RKO (cell line): ENCODE results near the gene CFAP99.
"Not testable (repeated sequence)": the region's sequence is repeated elsewhere in the genome, so short reads cannot be mapped to it uniquely, and the experiment has no call there.

ENCODE experiments used
- DNase-seq: peaks from one replicate; pipeline ENCODE4 v3.0.0-alpha.2; 2016; ENCODE audit warnings: low spot score

The CFAP99 gene

GRCh38 chr4:2428496-2429213, 9.9 kb downstream of the CFAP99 start:
- no peak for DNase-seq

- DNase-seq = not testable (repeated sequence)
Observed at GRCh38 chr4:2429945-2430757, 11.4 kb downstream of the CFAP99 start.

GRCh38 chr4:2432004-2432403, 13.2 kb downstream of the CFAP99 start:
- no peak for DNase-seq

GRCh38 chr4:2432991-2433530, 14.3 kb downstream of the CFAP99 start:
- DNase-seq = peak; percentile 44

GRCh38 chr4:2433609-2434350, 15.0 kb downstream of the CFAP99 start:
- no peak for DNase-seq

- DNase-seq = no peak
Observed at GRCh38 chr4:2434420-2434819, 15.7 kb downstream of the CFAP99 start.

GRCh38 chr4:2436301-2436700, 17.5 kb downstream of the CFAP99 start:
- no peak for DNase-seq

GRCh38 chr4:2436761-2437474, 18.2 kb downstream of the CFAP99 start:
- no peak for DNase-seq

GRCh38 chr4:2437475-2438215, 18.9 kb downstream of the CFAP99 start:
- no peak for DNase-seq

- DNase-seq = no peak
Observed at GRCh38 chr4:2438822-2439718, 20.3 kb downstream of the CFAP99 start.

GRCh38 chr4:2441393-2442174, 22.8 kb downstream of the CFAP99 start:
- DNase-seq = peak; percentile 44

- DNase-seq = no peak
Observed at GRCh38 chr4:2442175-2442993, 23.6 kb downstream of the CFAP99 start.

- DNase-seq = no peak
Observed at GRCh38 chr4:2443061-2443730, 24.4 kb downstream of the CFAP99 start.

- DNase-seq = no peak
Observed at GRCh38 chr4:2443956-2444740, 25.4 kb downstream of the CFAP99 start.

GRCh38 chr4:2445130-2445529, 26.4 kb downstream of the CFAP99 start:
- DNase-seq = no peak

GRCh38 chr4:2445571-2445970, 26.8 kb downstream of the CFAP99 start:
- no peak for DNase-seq
